Thymus (tissue), 11 donors: ENCODE data around the gene LNPEP. TPM values are rescaled to one million over a fixed set of nuclear protein-coding genes. Genes with fewer than 3 reads are reported as not detected.
A peak's percentile ranks its signal among the peaks of the same experiment; 100 is the strongest.

Experiments
- DNase-seq, 9 donors: peaks; one replicate each; pipeline ENCODE4 v3.0.0-alpha.2; 2013; ENCODE audit warnings: low spot score in 9 of 9, low read depth in 6 of 9, missing footprints in 1 of 9
- H3K27ac ChIP-seq, 2 donors: one replicate each; pipeline ENCODE4 v1.5.1; 2013; ENCODE audit warnings: control low read depth in 1 of 2, low read depth in 1 of 2, low read length in 1 of 2, mild to moderate bottlenecking in 1 of 2, moderate library complexity in 1 of 2
- H3K27me3 ChIP-seq, 2 donors: one replicate each; pipeline ENCODE4 v1.5.1; 2013; ENCODE audit warnings: low read length in 1 of 2; ENCODE audit not compliant: control insufficient read depth in 2 of 2, insufficient read depth in 1 of 2
- H3K36me3 ChIP-seq, 2 donors: one replicate each; pipeline ENCODE4 v1.5.1; 2013; ENCODE audit warnings: low read length in 1 of 2, mild to moderate bottlenecking in 1 of 2, moderate library complexity in 1 of 2; ENCODE audit not compliant: control insufficient read depth in 2 of 2, insufficient read depth in 2 of 2
- H3K4me1 ChIP-seq, 2 donors: one replicate each; pipeline ENCODE4 v1.5.1; 2013; ENCODE audit warnings: low read length in 2 of 2; ENCODE audit not compliant: control insufficient read depth in 2 of 2, insufficient read depth in 2 of 2
- H3K4me3 ChIP-seq, 2 donors: one replicate each; pipeline ENCODE4 v1.5.1; 2013; ENCODE audit warnings: low read length in 2 of 2, control low read depth in 1 of 2, mild to moderate bottlenecking in 1 of 2
- H3K9me3 ChIP-seq, 2 donors: one replicate each; pipeline ENCODE4 v1.5.1; 2013; ENCODE audit warnings: low read length in 1 of 2, mild to moderate bottlenecking in 1 of 2; ENCODE audit not compliant: control insufficient read depth in 2 of 2, insufficient read depth in 1 of 2
- WGBS: extraction: QIAGEN DNeasy Blood & Tissue Kit; methylation state at CpG from one replicate; pipeline ENCODE4 v1.1.7; 2013; 5-methylcytosine and 5-hydroxymethylcytosine counted together
- polyA plus RNA-seq: library from polyadenylated mRNA; stranded (reverse); fragments of 200-250 nt; gene quantifications from one replicate; pipeline ENCODE4 v1.2.3, GENCODE V29; 2013
- total RNA-seq: library from RNA; stranded (reverse); fragments of 120-200 nt; gene quantifications from one replicate; pipeline ENCODE4 v1.2.4, GENCODE V29; 2013
- donor health status: healthy.

The LNPEP gene
- total and polyA plus RNA-seq, 2 donors = 15.8 to 37.1 TPM

GRCh38 chr5:96943799-96944198, 7.9 kb downstream of the LNPEP start:
- WGBS = 98% methylated on average over 1 of the region's 1 CpG
- peaks cover 2% of the 10 kb centered on the region in 2 donors for H3K4me1 ChIP-seq

GRCh38 chr5:96945144-96945897, 9.4 kb downstream of the LNPEP start:
- H3K9me3 ChIP-seq = peaks cover 2 to 4% of the 10 kb centered on the region in 2 donors
- H3K36me3 ChIP-seq = peaks cover 8 to 18% of the 10 kb centered on the region in 2 donors
- WGBS = 57% methylated on average over 5 of the region's 5 CpGs
- H3K4me3 ChIP-seq = no peak overlapping the region
- H3K27ac ChIP-seq = no peak overlapping the region
- H3K27me3 ChIP-seq = no peaks in the 10 kb centered on the region
- H3K4me1 ChIP-seq = peaks cover 0 to 2% of the 10 kb centered on the region in 2 donors
- DNase-seq = no peak

More at GRCh38 chr5:96943799-96944198, 7.9 kb downstream of the LNPEP start:
- H3K9me3 ChIP-seq = no peaks in the 10 kb centered on the region
- no peaks in the 10 kb centered on the region for H3K27me3 ChIP-seq
- DNase-seq = no peak
- H3K36me3 ChIP-seq = peaks cover 8 to 12% of the 10 kb centered on the region in 2 donors
- no peak overlapping the region for H3K4me3 ChIP-seq
- H3K27ac ChIP-seq = no peak overlapping the region

- Histone ChIP-seq H3K4me3 (no peak overlapping the region), H3K27me3 (no peaks in the 10 kb centered on the region), H3K27ac (no peak overlapping the region), H3K4me1 (peaks cover 0 to 2% of the 10 kb centered on the region in 2 donors), H3K9me3 (peaks cover 2 to 4% of the 10 kb centered on the region in 2 donors), H3K36me3 (peaks cover 5 to 18% of the 10 kb centered on the region in 2 donors)
- 98% methylated on average over 3 of the region's 3 CpGs for WGBS
- no peak for DNase-seq
These were observed 10.5 kb downstream of the LNPEP start for GRCh38 chr5:96946381-96946780.

GRCh38 chr5:96952118-96952750, 16.4 kb downstream of the LNPEP start:
- Histone ChIP-seq H3K9me3 (peaks cover 2 to 4% of the 10 kb centered on the region in 2 donors), H3K36me3 (peaks cover 0 to 10% of the 10 kb centered on the region in 2 donors), H3K4me3 (no peak overlapping the region), H3K4me1 (peaks cover 0 to 6% of the 10 kb centered on the region in 2 donors), H3K27ac (no peak overlapping the region), H3K27me3 (no peaks in the 10 kb centered on the region)
- 98% methylated on average over 3 of the region's 3 CpGs for WGBS
- no peak for DNase-seq

GRCh38 chr5:96952974-96953730, 17.3 kb downstream of the LNPEP start:
- Histone ChIP-seq H3K36me3 (peaks cover 0 to 10% of the 10 kb centered on the region in 2 donors), H3K9me3 (peaks cover 2 to 4% of the 10 kb centered on the region in 2 donors), H3K27ac (no peak overlapping the region), H3K4me3 (no peak overlapping the region), H3K4me1 (peaks cover 6 to 14% of the 10 kb centered on the region in 2 donors), H3K27me3 (no peaks in the 10 kb centered on the region)
- DNase-seq = no peak
- WGBS = 81% methylated on average over 7 of the region's 7 CpGs

GRCh38 chr5:96957254-96958049, 21.6 kb downstream of the LNPEP start:
- peak overlapping the region in 1 of 2 donors; percentile 32 for H3K27ac ChIP-seq
- no peak for DNase-seq
- no peaks in the 10 kb centered on the region for H3K27me3 ChIP-seq
- peaks cover 11 to 30% of the 10 kb centered on the region in 2 donors for H3K4me1 ChIP-seq
- 93% methylated on average over 4 of the region's 4 CpGs for WGBS
- H3K9me3 ChIP-seq = no peaks in the 10 kb centered on the region
- peaks cover 0 to 6% of the 10 kb centered on the region in 2 donors for H3K36me3 ChIP-seq
- H3K4me3 ChIP-seq = no peak overlapping the region

- H3K27me3 ChIP-seq = no peaks in the 10 kb centered on the region
- no peak overlapping the region for H3K27ac ChIP-seq
- 96% methylated on average over 5 of the region's 5 CpGs for WGBS
- no peaks in the 10 kb centered on the region for H3K9me3 ChIP-seq
- peaks cover 18 to 39% of the 10 kb centered on the region in 2 donors for H3K4me1 ChIP-seq
- no peak for DNase-seq
- H3K36me3 ChIP-seq = peaks cover 0 to 6% of the 10 kb centered on the region in 2 donors
- no peak overlapping the region for H3K4me3 ChIP-seq
These were observed 23.1 kb downstream of the LNPEP start for GRCh38 chr5:96958977-96959376.

GRCh38 chr5:96961053-96961452, 25.2 kb downstream of the LNPEP start:
- Histone ChIP-seq H3K9me3 (no peaks in the 10 kb centered on the region), H3K27me3 (no peaks in the 10 kb centered on the region), H3K4me3 (no peak overlapping the region), H3K36me3 (peaks cover under 1 to 6% of the 10 kb centered on the region in 2 donors), H3K4me1 (peaks cover 18 to 38% of the 10 kb centered on the region in 2 donors), H3K27ac (peak overlapping the region in 1 of 2 donors; percentile 39)
- DNase-seq = peak in 7 of 9 donors; percentile 41 to 86 (median 59)
- 7% methylated on average over 1 of the region's 1 CpG for WGBS
